Smooth muscle cell (in vitro differentiated cells): ENCODE measurements around the gene PHOX2A. TPM values are rescaled to one million over a fixed set of nuclear protein-coding genes. Genes with fewer than 3 reads are reported as not detected.

ENCODE experiments used
- DNase-seq: peaks from one replicate; lab custom pipeline; 2025; ENCODE audit not compliant: unreplicated experiment; lab: John Stamatoyannopoulos, UW
- H2AFZ ChIP-seq: fragments of 200-600 bp; sonication (generic); 2 replicates; pipeline ENCODE4 v1.6.0; 2016; ENCODE audit warnings: antibody characterized with exemption, low read depth, mild to moderate bottlenecking
- H3F3A ChIP-seq: fragments of 200-600 bp; sonication (generic); 2 replicates; pipeline ENCODE4 v1.6.0; 2017; ENCODE audit warnings: antibody characterized with exemption, low read depth
- H3K27ac ChIP-seq: fragments of 200-600 bp; sonication (generic); 2 replicates; pipeline ENCODE4 v1.5.1; 2016; ENCODE audit warnings: low read depth, mild to moderate bottlenecking
- H3K27me3 ChIP-seq: fragments of 200-600 bp; sonication (generic); 2 replicates; pipeline ENCODE4 v1.6.1; 2016; ENCODE audit warnings: low read depth, mild to moderate bottlenecking
- H3K36me3 ChIP-seq: fragments of 200-600 bp; sonication (generic); 2 replicates; pipeline ENCODE4 v1.5.1; 2016; ENCODE audit warnings: low read depth
- H3K4me1 ChIP-seq: fragments of 200-600 bp; sonication (generic); 2 replicates; pipeline ENCODE4 v1.5.1; 2016; ENCODE audit warnings: low read depth
- H3K4me2 ChIP-seq: fragments of 200-600 bp; sonication (generic); 2 replicates; pipeline ENCODE4 v1.6.0; 2016; ENCODE audit warnings: mild to moderate bottlenecking
- H3K4me3 ChIP-seq: fragments of 200-600 bp; sonication (generic); 2 replicates; pipeline ENCODE4 v1.5.1; 2016; ENCODE audit warnings: mild to moderate bottlenecking
- H3K79me2 ChIP-seq: fragments of 200-600 bp; sonication (generic); 2 replicates; pipeline ENCODE4 v1.6.0; 2016; ENCODE audit warnings: low read depth, mild to moderate bottlenecking
- H3K9ac ChIP-seq: fragments of 200-600 bp; sonication (generic); 2 replicates; pipeline ENCODE4 v1.6.0; 2016; ENCODE audit warnings: low read depth
- H3K9me3 ChIP-seq: fragments of 200-600 bp; sonication (generic); replicated peaks from 2 replicates; pipeline ENCODE4 v1.5.1; 2016; ENCODE audit warnings: low read depth
- H4K20me1 ChIP-seq: fragments of 200-600 bp; sonication (generic); 2 replicates; pipeline ENCODE4 v1.6.0; 2016; ENCODE audit warnings: low read depth
- WGBS: methylation state at CpG from one replicate; pipeline ENCODE4 v1.1.7; 2016; ENCODE audit warnings: low lambda C conversion rate; 5-methylcytosine and 5-hydroxymethylcytosine counted together
- polyA plus RNA-seq: library from polyadenylated mRNA; unstranded; fragments of >200 nt; fragmentation: Nextera tagmentation; extraction: Ambion mirVana; gene quantifications from 2 replicates; pipeline ENCODE4 v1.2.1, GENCODE V29; 2016
- total RNA-seq: library from RNA; depleted of rRNA; stranded (reverse); fragments of >200 nt; gene quantifications from 2 replicates; pipeline ENCODE4 v1.2.3, GENCODE V29; 2014
- TF ChIP-seq, protein P1 (sequence below): fragments of 200-600 bp; sonication (generic); IDR thresholded peaks from 2 replicates; pipeline ENCODE4 v1.5.1; 2017; ENCODE audit warnings: borderline replicate concordance, mild to moderate bottlenecking, antibody characterized with exemption; ENCODE audit not compliant: insufficient read depth, poor library complexity, severe bottlenecking

The PHOX2A gene
- total and polyA plus RNA-seq, 2 experiments from 2014 or later, result 0.13 TPM; not detected in 1

GRCh38 chr11:72228229-72228843 is 15.6 kb downstream of the PHOX2A start:
- Histone ChIP-seq H3K4me2 (no peak overlapping the region), H2AFZ (no peak overlapping the region), H3K9me3 (no peaks in the 10 kb centered on the region), H3K27ac (no peak overlapping the region), H3K4me3 (no peak overlapping the region), H3F3A (peaks cover under 1% of the 10 kb centered on the region), H4K20me1 (peaks cover 82% of the 10 kb centered on the region), H3K4me1 (no peaks in the 10 kb centered on the region), H3K27me3 (no peaks in the 10 kb centered on the region), H3K36me3 (no peaks in the 10 kb centered on the region), H3K79me2 (peaks cover 36% of the 10 kb centered on the region), H3K9ac (no peak overlapping the region)
- 96% methylated on average over 15 of the region's 16 CpGs for WGBS
- TF ChIP-seq, protein P1, sequence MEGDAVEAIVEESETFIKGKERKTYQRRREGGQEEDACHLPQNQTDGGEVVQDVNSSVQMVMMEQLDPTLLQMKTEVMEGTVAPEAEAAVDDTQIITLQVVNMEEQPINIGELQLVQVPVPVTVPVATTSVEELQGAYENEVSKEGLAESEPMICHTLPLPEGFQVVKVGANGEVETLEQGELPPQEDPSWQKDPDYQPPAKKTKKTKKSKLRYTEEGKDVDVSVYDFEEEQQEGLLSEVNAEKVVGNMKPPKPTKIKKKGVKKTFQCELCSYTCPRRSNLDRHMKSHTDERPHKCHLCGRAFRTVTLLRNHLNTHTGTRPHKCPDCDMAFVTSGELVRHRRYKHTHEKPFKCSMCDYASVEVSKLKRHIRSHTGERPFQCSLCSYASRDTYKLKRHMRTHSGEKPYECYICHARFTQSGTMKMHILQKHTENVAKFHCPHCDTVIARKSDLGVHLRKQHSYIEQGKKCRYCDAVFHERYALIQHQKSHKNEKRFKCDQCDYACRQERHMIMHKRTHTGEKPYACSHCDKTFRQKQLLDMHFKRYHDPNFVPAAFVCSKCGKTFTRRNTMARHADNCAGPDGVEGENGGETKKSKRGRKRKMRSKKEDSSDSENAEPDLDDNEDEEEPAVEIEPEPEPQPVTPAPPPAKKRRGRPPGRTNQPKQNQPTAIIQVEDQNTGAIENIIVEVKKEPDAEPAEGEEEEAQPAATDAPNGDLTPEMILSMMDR, result no peak
- DNase-seq, result no peak

- no peaks in the 10 kb centered on the region for H3K4me1 ChIP-seq
- H4K20me1 ChIP-seq, result peaks cover 74% of the 10 kb centered on the region
- 96% methylated on average over 12 of the region's 14 CpGs for WGBS
- H3K79me2 ChIP-seq, result peaks cover 36% of the 10 kb centered on the region
- no peaks in the 10 kb centered on the region for H3K9me3 ChIP-seq
- no peaks in the 10 kb centered on the region for H3K27me3 ChIP-seq
- no peak overlapping the region for H2AFZ ChIP-seq
- no peaks in the 10 kb centered on the region for H3F3A ChIP-seq
- no peak for DNase-seq
- no peak overlapping the region for H3K4me3 ChIP-seq
- no peak overlapping the region for H3K27ac ChIP-seq
- no peak overlapping the region for H3K4me2 ChIP-seq
- H3K9ac ChIP-seq, result no peak overlapping the region
- TF ChIP-seq, protein P1, result no peak
- no peaks in the 10 kb centered on the region for H3K36me3 ChIP-seq
Measured at GRCh38 chr11:72227316-72228228, 16.4 kb downstream of the PHOX2A start.

GRCh38 chr11:72226701-72227100 is 17.3 kb downstream of the PHOX2A start:
- Histone ChIP-seq H4K20me1 (peaks cover 67% of the 10 kb centered on the region), H3K4me1 (no peaks in the 10 kb centered on the region), H3K9ac (no peak overlapping the region), H3K79me2 (peaks cover 36% of the 10 kb centered on the region), H3K4me3 (no peak overlapping the region), H3K27ac (no peak overlapping the region), H3K9me3 (no peaks in the 10 kb centered on the region), H3K4me2 (no peak overlapping the region), H3K36me3 (no peaks in the 10 kb centered on the region), H3K27me3 (no peaks in the 10 kb centered on the region), H2AFZ (no peak overlapping the region), H3F3A (no peaks in the 10 kb centered on the region)
- TF ChIP-seq, protein P1, result no peak
- 94% methylated on average over 5 of the region's 5 CpGs for WGBS
- no peak for DNase-seq
